Left ventricle myocardium inferior (tissue), 1 donor: ENCODE data around the gene ARL8A. TPM values are rescaled to one million over a fixed set of nuclear protein-coding genes. Genes with fewer than 3 reads are reported as not detected.

Experiments
- DNase-seq: peaks from one replicate; pipeline ENCODE4 v3.0.0-alpha.2; 2020
- H3K27ac ChIP-seq: fragments of 200-600 bp; replicated peaks from 2 replicates; pipeline ENCODE4 v1.8.0; 2021
- H3K27me3 ChIP-seq: fragments of 200-600 bp; 2 replicates; pipeline ENCODE4 v1.8.0; 2021; ENCODE audit warnings: low read depth
- H3K36me3 ChIP-seq: fragments of 200-600 bp; 2 replicates; pipeline ENCODE4 v1.8.0; 2021
- H3K4me1 ChIP-seq: fragments of 200-600 bp; 2 replicates; pipeline ENCODE4 v1.8.0; 2021
- H3K4me3 ChIP-seq: fragments of 200-600 bp; 2 replicates; pipeline ENCODE4 v1.8.0; 2021; ENCODE audit warnings: mild to moderate bottlenecking, moderate library complexity
- H3K9me3 ChIP-seq: fragments of 200-600 bp; replicated peaks from 2 replicates; pipeline ENCODE4 v1.8.0; 2021
- intact Hi-C: fragments of 100-400 bp; cut with micrococcal nuclease; formaldehyde crosslinking; loops from one replicate; pipeline ENCODE4 v1.11.0; 2022
- total RNA-seq: library from RNA; stranded (reverse); fragmentation: NEBNext Ultra II Directional; extraction: Animal tissue kit (Norgen Biotek cat#: 25700); gene quantifications from one replicate; pipeline ENCODE4 v1.2.1, GENCODE V29; 2021
- TF ChIP-seq, protein P1 (sequence below): fragments of 200-600 bp; IDR thresholded peaks from 2 replicates; pipeline ENCODE4 v1.8.0; 2021; ENCODE audit warnings: antibody characterized with exemption, mild to moderate bottlenecking, borderline replicate concordance
- donor health status: DM: no; HTN: yes; CAD: no; lungs with severe emphysema.

ARL8A gene
- total RNA-seq, 1 donor from 2014 or later, result 64.7 TPM

DNA sequence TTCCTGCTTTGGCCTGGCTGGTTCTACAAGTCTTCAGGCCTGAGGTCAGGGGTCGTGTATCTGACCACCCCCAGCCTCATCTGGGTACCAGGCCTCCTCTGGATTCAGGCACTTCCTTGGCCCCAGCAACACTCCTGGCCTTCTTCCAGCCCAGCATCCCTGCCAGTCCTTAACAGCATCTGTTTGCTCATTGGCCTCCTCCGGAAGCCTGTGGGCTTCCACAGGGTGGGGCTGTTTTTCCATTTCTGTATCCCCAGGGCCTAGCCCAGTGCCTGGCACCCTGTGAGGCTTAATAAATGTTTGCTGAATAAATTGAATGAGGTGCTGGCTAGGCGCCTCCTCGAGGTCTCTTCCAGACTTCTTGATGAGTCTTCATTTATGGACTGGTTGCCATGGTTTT, 43.4 kb downstream of the ARL8A start:
- Histone ChIP-seq H3K36me3 (no peaks in the 10 kb centered on the region), H3K4me3 (no peak overlapping the region), H3K9me3 (no peaks in the 10 kb centered on the region), H3K4me1 (peaks cover 6% of the 10 kb centered on the region), H3K27ac (no peak overlapping the region), H3K27me3 (no peaks in the 10 kb centered on the region)
- intact Hi-C loops, result no loop called here
- TF ChIP-seq, protein P1, sequence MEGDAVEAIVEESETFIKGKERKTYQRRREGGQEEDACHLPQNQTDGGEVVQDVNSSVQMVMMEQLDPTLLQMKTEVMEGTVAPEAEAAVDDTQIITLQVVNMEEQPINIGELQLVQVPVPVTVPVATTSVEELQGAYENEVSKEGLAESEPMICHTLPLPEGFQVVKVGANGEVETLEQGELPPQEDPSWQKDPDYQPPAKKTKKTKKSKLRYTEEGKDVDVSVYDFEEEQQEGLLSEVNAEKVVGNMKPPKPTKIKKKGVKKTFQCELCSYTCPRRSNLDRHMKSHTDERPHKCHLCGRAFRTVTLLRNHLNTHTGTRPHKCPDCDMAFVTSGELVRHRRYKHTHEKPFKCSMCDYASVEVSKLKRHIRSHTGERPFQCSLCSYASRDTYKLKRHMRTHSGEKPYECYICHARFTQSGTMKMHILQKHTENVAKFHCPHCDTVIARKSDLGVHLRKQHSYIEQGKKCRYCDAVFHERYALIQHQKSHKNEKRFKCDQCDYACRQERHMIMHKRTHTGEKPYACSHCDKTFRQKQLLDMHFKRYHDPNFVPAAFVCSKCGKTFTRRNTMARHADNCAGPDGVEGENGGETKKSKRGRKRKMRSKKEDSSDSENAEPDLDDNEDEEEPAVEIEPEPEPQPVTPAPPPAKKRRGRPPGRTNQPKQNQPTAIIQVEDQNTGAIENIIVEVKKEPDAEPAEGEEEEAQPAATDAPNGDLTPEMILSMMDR, result no peak
- no peak for DNase-seq

GRCh38 chr1:202093858-202094257, 50.7 kb downstream of the ARL8A start:
- Histone ChIP-seq H3K4me1 (no peaks in the 10 kb centered on the region), H3K27ac (no peak overlapping the region), H3K9me3 (no peaks in the 10 kb centered on the region), H3K36me3 (no peaks in the 10 kb centered on the region), H3K4me3 (no peak overlapping the region), H3K27me3 (no peaks in the 10 kb centered on the region)
- no peak for DNase-seq
- TF ChIP-seq, protein P1, result no peak
- intact Hi-C loops, result no loop called here

GRCh38 chr1:202090994-202091393, 53.5 kb downstream of the ARL8A start:
- Histone ChIP-seq H3K4me3 (no peak overlapping the region), H3K27me3 (no peaks in the 10 kb centered on the region), H3K36me3 (no peaks in the 10 kb centered on the region), H3K4me1 (peaks cover 5% of the 10 kb centered on the region), H3K9me3 (no peaks in the 10 kb centered on the region), H3K27ac (no peak overlapping the region)
- no peak for DNase-seq
- TF ChIP-seq, protein P1, result no peak
- intact Hi-C loops, result no loop called here

DNA sequence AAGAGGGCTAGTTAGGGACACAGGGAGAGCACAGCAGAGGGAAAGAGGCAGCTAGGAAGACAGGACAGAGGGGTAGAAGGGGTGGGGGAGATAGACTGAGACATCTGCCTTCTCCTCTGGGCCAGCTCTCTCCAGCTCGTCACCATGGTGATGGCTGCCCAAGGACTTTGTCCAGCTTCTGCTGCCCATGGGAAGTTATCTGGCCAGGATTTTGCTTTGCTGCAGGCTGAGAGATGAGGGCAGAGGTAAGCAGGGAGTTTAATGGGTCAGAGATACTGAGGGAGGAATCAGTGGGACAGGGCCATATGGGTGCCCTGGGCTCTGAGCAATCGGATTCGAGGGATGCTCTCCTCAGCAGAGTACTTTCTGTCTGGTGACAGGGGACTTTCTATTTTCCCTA, 56.3 kb downstream of the ARL8A start:
- Histone ChIP-seq H3K9me3 (no peaks in the 10 kb centered on the region), H3K27me3 (no peaks in the 10 kb centered on the region), H3K4me3 (no peak overlapping the region), H3K27ac (no peak overlapping the region), H3K36me3 (no peaks in the 10 kb centered on the region), H3K4me1 (peaks cover 11% of the 10 kb centered on the region)
- no peak for DNase-seq
- intact Hi-C loops, result no loop called here
- TF ChIP-seq, protein P1, result no peak

- Histone ChIP-seq H3K4me3 (no peak overlapping the region), H3K4me1 (peaks cover 11% of the 10 kb centered on the region), H3K9me3 (no peaks in the 10 kb centered on the region), H3K27ac (no peak overlapping the region), H3K27me3 (no peaks in the 10 kb centered on the region), H3K36me3 (no peaks in the 10 kb centered on the region)
- no peak for DNase-seq
- TF ChIP-seq, protein P1, result no peak
- intact Hi-C loops, result no loop called here
Observed at GRCh38 chr1:202086579-202087350, 57.8 kb downstream of the ARL8A start.
